SK-N-SH (cell line): ENCODE measurements around the gene ABCA3. TPM values are rescaled to one million over a fixed set of nuclear protein-coding genes. Genes with fewer than 3 reads are reported as not detected.
A peak's percentile ranks its signal among the peaks of the same experiment; 100 is the strongest.

ENCODE experiments used
- CTCF ChIA-PET: fragments of 300-600, 350-600 bp; formaldehyde crosslinking; extraction: SDS; loops from one replicate; lab custom pipeline; 2021; lab: Yijun Ruan, JAX
- POLR2A ChIA-PET: fragments of 350-600 bp; sonication (Branson Sonifier 250); formaldehyde crosslinking; extraction: SDS; loops from one replicate; lab custom pipeline; 2020; ENCODE audit warnings: antibody characterized with exemption, inconsistent platforms; lab: Yijun Ruan, JAX
- DNase-seq: peaks from one replicate; pipeline ENCODE4 v3.0.0; 2012
- H2AFZ ChIP-seq: fragments of 200-600 bp; sonication (generic); 2 replicates; pipeline ENCODE4 v1.8.1; 2016; ENCODE audit warnings: antibody characterized with exemption, mild to moderate bottlenecking, low read depth
- H3F3A ChIP-seq: fragments of 200-600 bp; sonication (generic); replicated peaks from 2 replicates; pipeline ENCODE3; 2016; ENCODE audit warnings: antibody characterized with exemption, mild to moderate bottlenecking; ENCODE audit not compliant: insufficient read depth
- H3K27ac ChIP-seq, 2 experiments: fragments of 200-500 bp in 1 of 2; fragments of 200-600 bp in 1 of 2; sonication (Bioruptor generic) in 1 of 2; sonication (generic), shearing (Covaris generic) in 1 of 2; 2 replicates each; pipeline versions ENCODE4 v1.5.1 to v1.6.1; 2014 to 2016; ENCODE audit warnings: low read depth in 2 of 2, inconsistent platforms in 1 of 2, low read length in 1 of 2, mild to moderate bottlenecking in 1 of 2, mixed read lengths in 1 of 2
- H3K27me3 ChIP-seq: fragments of 200-600 bp; sonication (generic), shearing (Covaris generic); 2 replicates; pipeline ENCODE4 v1.6.1; 2016; ENCODE audit warnings: mixed run types; ENCODE audit not compliant: insufficient read depth
- H3K36me3 ChIP-seq, 2 experiments: fragments of 200-500 bp in 1 of 2; fragments of 200-600 bp in 1 of 2; sonication (Bioruptor generic) in 1 of 2; sonication (generic) in 1 of 2; replicated peaks in 1 of 2; 2 replicates each; pipeline versions ENCODE3 to v1.5.1; 2014 to 2016; ENCODE audit warnings: low read length in 1 of 2, mild to moderate bottlenecking in 1 of 2; ENCODE audit not compliant: insufficient read depth in 2 of 2, control insufficient read depth in 1 of 2
- H3K4me1 ChIP-seq, 2 experiments: fragments of 200-500 bp in 1 of 2; fragments of 200-600 bp in 1 of 2; sonication (Bioruptor generic) in 1 of 2; sonication (generic), shearing (Covaris generic) in 1 of 2; 2 replicates each; pipeline versions ENCODE4 v1.5.1 to v1.6.1; 2014 to 2016; ENCODE audit warnings: low read depth in 1 of 2, low read length in 1 of 2, mixed run types in 1 of 2; ENCODE audit not compliant: insufficient read depth in 2 of 2, control insufficient read depth in 1 of 2
- H3K4me2 ChIP-seq: fragments of 200-600 bp; sonication (generic), shearing (Covaris generic); 2 replicates; pipeline ENCODE4 v1.6.1; 2017; ENCODE audit warnings: mixed run types
- H3K4me3 ChIP-seq, 2 experiments: fragments of 200-500 bp in 1 of 2; fragments of 200-600 bp in 1 of 2; sonication (Bioruptor generic) in 1 of 2; sonication (generic), shearing (Covaris generic) in 1 of 2; 2 replicates each; pipeline versions ENCODE4 v1.5.1 to v1.8.1; 2014 to 2016; ENCODE audit warnings: low read depth in 2 of 2, inconsistent platforms in 1 of 2, low read length in 1 of 2, mild to moderate bottlenecking in 1 of 2, mixed read lengths in 1 of 2, moderate library complexity in 1 of 2
- H3K79me2 ChIP-seq: fragments of 200-600 bp; sonication (generic); 2 replicates; pipeline ENCODE4 v1.8.1; 2017; ENCODE audit warnings: mild to moderate bottlenecking; ENCODE audit not compliant: insufficient read depth
- H3K9ac ChIP-seq: fragments of 200-600 bp; sonication (generic); 2 replicates; pipeline ENCODE4 v1.6.1; 2017; ENCODE audit warnings: mixed run types
- H3K9me2 ChIP-seq: fragments of 200-600 bp; sonication (generic); 2 replicates; pipeline ENCODE4 v1.6.1; 2017; ENCODE audit warnings: mixed run types
- H3K9me3 ChIP-seq: fragments of 200-600 bp; sonication (generic); 2 replicates; pipeline ENCODE4 v1.6.1; 2017; ENCODE audit warnings: mixed run types, mild to moderate bottlenecking, moderate library complexity
- H4K20me1 ChIP-seq: fragments of 200-600 bp; sonication (generic); 2 replicates; pipeline ENCODE4 v1.6.1; 2017; ENCODE audit warnings: mild to moderate bottlenecking, mixed run types; ENCODE audit not compliant: insufficient read depth
- CHD2 ChIP-seq: fragments of 150-350 bp; IDR thresholded peaks from 2 replicates; pipeline ENCODE4 v1.6.1; 2018; ENCODE audit warnings: low read length; ENCODE audit not compliant: partially characterized antibody
- ELF1 ChIP-seq: IDR thresholded peaks from 2 replicates; pipeline ENCODE4 v1.4.0; 2012
- EP300 ChIP-seq, 2 experiments: IDR thresholded peaks; 2 replicates each; pipeline versions ENCODE4 v1.4.0 to v1.6.1; 2012; ENCODE audit warnings: borderline replicate concordance in 1 of 2, low read depth in 1 of 2, low read length in 1 of 2
- FOXM1 ChIP-seq: IDR thresholded peaks from 2 replicates; pipeline ENCODE4 v1.4.0; 2012; ENCODE audit warnings: low read depth, mild to moderate bottlenecking
- GATA2 ChIP-seq: sonication (generic); formaldehyde crosslinking; IDR thresholded peaks from 2 replicates; pipeline ENCODE4 v1.5.0; 2020; ENCODE audit warnings: mild to moderate bottlenecking, missing genetic modification reagents
- JUND ChIP-seq: IDR thresholded peaks from 2 replicates; pipeline ENCODE4 v1.4.0; 2012
- PBX3 ChIP-seq: IDR thresholded peaks from 2 replicates; pipeline ENCODE4; 2012
- POLR2AphosphoS5 ChIP-seq: IDR thresholded peaks from 2 replicates; pipeline ENCODE4 v1.6.1; 2012; ENCODE audit warnings: low read depth, low read length
- REST ChIP-seq: IDR thresholded peaks from 2 replicates; pipeline ENCODE4 v1.6.1; 2012; ENCODE audit warnings: mild to moderate bottlenecking, low read depth, low read length, moderate library complexity
- RXRA ChIP-seq: IDR thresholded peaks from 2 replicates; pipeline ENCODE4 v1.4.0; 2012; ENCODE audit warnings: low read depth, mild to moderate bottlenecking, borderline replicate concordance
- SIN3A ChIP-seq: IDR thresholded peaks from 2 replicates; pipeline ENCODE4 v1.6.1; 2012; ENCODE audit warnings: low read depth, mild to moderate bottlenecking, low read length, moderate library complexity, borderline replicate concordance
- SMC3 ChIP-seq: IDR thresholded peaks from 2 replicates; pipeline ENCODE4 v1.6.1; 2012; ENCODE audit warnings: low read depth, low read length, improper control_type of control experiment
- TCF12 ChIP-seq: IDR thresholded peaks from 2 replicates; pipeline ENCODE4 v1.4.0; 2012
- TEAD4 ChIP-seq: IDR thresholded peaks from 2 replicates; pipeline ENCODE4 v1.4.0; 2012; ENCODE audit warnings: mild to moderate bottlenecking, borderline replicate concordance; ENCODE audit not compliant: insufficient read depth
- ZBTB33 ChIP-seq: IDR thresholded peaks from 2 replicates; pipeline ENCODE4 v1.4.0; 2012; ENCODE audit warnings: low read depth, borderline replicate concordance
- WGBS: methylation state at CpG from one replicate; pipeline ENCODE4 v1.1.6; 2017; ENCODE audit warnings: low lambda C conversion rate; 5-methylcytosine and 5-hydroxymethylcytosine counted together
- polyA plus RNA-seq, 3 experiments: library from polyadenylated mRNA; depleted of rRNA; stranded (reverse); fragments of >200 nt; gene quantifications; 2 replicates each; pipeline ENCODE4 v1.2.3, GENCODE V29; 2012
- TF ChIP-seq, protein P1 (sequence below): fragments of 200-600 bp; sonication (generic); IDR thresholded peaks from 2 replicates; pipeline ENCODE4 v1.6.1; 2017; ENCODE audit warnings: antibody characterized with exemption, mild to moderate bottlenecking, moderate library complexity
- TF ChIP-seq, protein P2 (sequence below): fragments of 150-350 bp; IDR thresholded peaks from 2 replicates; pipeline ENCODE4 v1.6.1; 2017; ENCODE audit warnings: antibody characterized with exemption, low read length, low read depth, borderline replicate concordance

ABCA3 gene
- polyA plus RNA-seq, 1 of the 3 experiments (the other 2 are of a cell fraction) = 9.9 TPM

DNA sequence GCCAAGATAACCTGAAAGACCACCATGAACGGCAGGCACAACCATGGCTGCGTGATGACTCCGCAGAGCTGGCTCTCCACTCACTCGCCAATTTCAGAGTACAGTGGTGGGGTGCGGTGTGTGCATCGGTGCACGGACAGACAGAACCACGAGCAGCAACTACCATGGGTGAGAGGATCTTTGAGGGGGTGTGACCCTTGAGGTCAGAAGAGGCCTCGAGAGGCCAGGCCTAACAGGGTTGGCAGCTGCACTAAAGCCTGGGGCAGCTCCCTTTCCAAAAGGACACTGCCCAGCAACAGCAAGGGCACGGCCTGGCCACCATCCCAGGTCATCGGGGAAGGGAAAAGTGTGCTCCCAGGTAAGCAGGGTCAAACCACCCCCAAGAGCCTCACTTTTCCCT, 87.2 kb downstream of the ABCA3 start:
- H4K20me1 ChIP-seq = peaks cover 21% of the 10 kb centered on the region; the same call in 1 of the 2 replicates
- peaks cover 7 to 13% of the 10 kb centered on the region in 2 experiments; a peak in 1 of 4 replicates for H3K4me1 ChIP-seq
- no peak overlapping the region for H3K9ac ChIP-seq
- H2AFZ ChIP-seq = no peak overlapping the region
- peaks cover 46% of the 10 kb centered on the region for H3F3A ChIP-seq
- peaks cover 54% of the 10 kb centered on the region for H3K79me2 ChIP-seq
- no peaks in the 10 kb centered on the region for H3K9me3 ChIP-seq
- no peaks in the 10 kb centered on the region for H3K27me3 ChIP-seq
- ChIA-PET POLR2A (interaction anchor here (0.6 kb wide), 1 partner anchor 10 kb away, joined by 3 read pairs; no protein-coding TSS in a partner anchor), CTCF (interaction anchor here (3.5 kb wide), 1 partner anchor 59 kb away, joined by 33 read pairs; no protein-coding TSS in a partner anchor)
- H3K9me2 ChIP-seq = no peaks in the 10 kb centered on the region
- DNase-seq = no peak
- H3K27ac ChIP-seq = no peak overlapping the region
- 90% methylated on average over 10 of the region's 11 CpGs for WGBS
- no peak overlapping the region for H3K4me3 ChIP-seq
- TF ChIP-seq TEAD4 (no peak), FOXM1 (no peak)
- H3K36me3 ChIP-seq = peaks cover 37 to 60% of the 10 kb centered on the region in 2 experiments
- H3K4me2 ChIP-seq = no peak overlapping the region

- no peak overlapping the region for H2AFZ ChIP-seq
- POLR2A ChIA-PET = interaction anchor here (1.8 kb wide), 1 partner anchor 9 kb away, joined by 8 read pairs; no protein-coding TSS in a partner anchor
- 95% methylated on average over 7 of the region's 7 CpGs for WGBS
- H3K9me3 ChIP-seq = no peaks in the 10 kb centered on the region
- no peaks in the 10 kb centered on the region for H3K9me2 ChIP-seq
- peaks cover 18% of the 10 kb centered on the region; the same call in 1 of the 2 replicates for H4K20me1 ChIP-seq
- CTCF ChIA-PET = interaction anchor here (1.8 to 3.5 kb wide), 5 partner anchors 9 to 249 kb away, joined by 8 to 33 read pairs (median 9); partner anchors contain the start of genes DNASE1L2 and RNPS1
- H3K79me2 ChIP-seq = peaks cover 55% of the 10 kb centered on the region
- H3K27ac ChIP-seq = peak overlapping the region in 1 of 2 experiments; percentile 73; a peak in 1 of 4 replicates
- peaks cover 7 to 13% of the 10 kb centered on the region in 2 experiments; a peak in 1 of 4 replicates for H3K4me1 ChIP-seq
- peaks cover 32 to 56% of the 10 kb centered on the region in 2 experiments for H3K36me3 ChIP-seq
- H3K4me3 ChIP-seq = no peak overlapping the region
- no peak overlapping the region for H3K9ac ChIP-seq
- H3F3A ChIP-seq = peaks cover 46% of the 10 kb centered on the region
- no peak for DNase-seq
- H3K27me3 ChIP-seq = no peaks in the 10 kb centered on the region
- H3K4me2 ChIP-seq = no peak overlapping the region
- TF ChIP-seq EP300 (IDR thresholded peaks at IDR 0.05; ENCODE audit: borderline replicate concordance in 1 of 2, low read depth in 1 of 2, low read length in 1 of 2) (no peak), SIN3A (no peak), POLR2AphosphoS5 (no peak), PBX3 (no peak), TCF12 (no peak), GATA2 (CRISPR knock-in tag) (no peak), RXRA (no peak), JUND (no peak), REST (no peak), CHD2 (no peak), SMC3 (no peak), ELF1 (no peak), ZBTB33 (no peak)
- TF ChIP-seq, protein P1, sequence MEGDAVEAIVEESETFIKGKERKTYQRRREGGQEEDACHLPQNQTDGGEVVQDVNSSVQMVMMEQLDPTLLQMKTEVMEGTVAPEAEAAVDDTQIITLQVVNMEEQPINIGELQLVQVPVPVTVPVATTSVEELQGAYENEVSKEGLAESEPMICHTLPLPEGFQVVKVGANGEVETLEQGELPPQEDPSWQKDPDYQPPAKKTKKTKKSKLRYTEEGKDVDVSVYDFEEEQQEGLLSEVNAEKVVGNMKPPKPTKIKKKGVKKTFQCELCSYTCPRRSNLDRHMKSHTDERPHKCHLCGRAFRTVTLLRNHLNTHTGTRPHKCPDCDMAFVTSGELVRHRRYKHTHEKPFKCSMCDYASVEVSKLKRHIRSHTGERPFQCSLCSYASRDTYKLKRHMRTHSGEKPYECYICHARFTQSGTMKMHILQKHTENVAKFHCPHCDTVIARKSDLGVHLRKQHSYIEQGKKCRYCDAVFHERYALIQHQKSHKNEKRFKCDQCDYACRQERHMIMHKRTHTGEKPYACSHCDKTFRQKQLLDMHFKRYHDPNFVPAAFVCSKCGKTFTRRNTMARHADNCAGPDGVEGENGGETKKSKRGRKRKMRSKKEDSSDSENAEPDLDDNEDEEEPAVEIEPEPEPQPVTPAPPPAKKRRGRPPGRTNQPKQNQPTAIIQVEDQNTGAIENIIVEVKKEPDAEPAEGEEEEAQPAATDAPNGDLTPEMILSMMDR = no peak
- TF ChIP-seq, protein P2, sequence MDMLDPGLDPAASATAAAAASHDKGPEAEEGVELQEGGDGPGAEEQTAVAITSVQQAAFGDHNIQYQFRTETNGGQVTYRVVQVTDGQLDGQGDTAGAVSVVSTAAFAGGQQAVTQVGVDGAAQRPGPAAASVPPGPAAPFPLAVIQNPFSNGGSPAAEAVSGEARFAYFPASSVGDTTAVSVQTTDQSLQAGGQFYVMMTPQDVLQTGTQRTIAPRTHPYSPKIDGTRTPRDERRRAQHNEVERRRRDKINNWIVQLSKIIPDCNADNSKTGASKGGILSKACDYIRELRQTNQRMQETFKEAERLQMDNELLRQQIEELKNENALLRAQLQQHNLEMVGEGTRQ = no peak
These were observed 87.8 kb downstream of the ABCA3 start for GRCh38 chr16:2252806-2253148.
